CD4-positive, alpha-beta T cell (primary cell): ENCODE results near the gene ABCC2. TPM values are rescaled to one million over a fixed set of nuclear protein-coding genes. Genes with fewer than 3 reads are reported as not detected.

Experiments
- ATAC-seq: fragments of 200-7000 bp; cut with Tn5 transposase; one replicate; pipeline ENCODE4 v1.10.0; 2022; ENCODE audit warnings: mild to moderate bottlenecking; ENCODE audit not compliant: poor library complexity
- CTCF ChIA-PET: fragments of 350-600 bp; sonication (Branson Sonifier 250); formaldehyde crosslinking; loops from one replicate; lab custom pipeline; 2021; ENCODE audit warnings: antibody characterized with exemption, inconsistent platforms; lab: Charles Lee
- POLR2A ChIA-PET: fragments of 350-600 bp; sonication (Branson Sonifier 250); formaldehyde crosslinking; loops from one replicate; lab custom pipeline; 2021; ENCODE audit warnings: antibody characterized with exemption, inconsistent platforms; lab: Charles Lee
- DNase-seq, 14 experiments: peaks; one replicate each; pipeline ENCODE4 v3.0.0-alpha.2; 2013 to 2020; ENCODE audit warnings: mixed read lengths in 2 of 14
- H3K27ac ChIP-seq, 2 donors: one replicate each; pipeline versions ENCODE4 v1.5.1 to v1.7.0; 2013; ENCODE audit warnings: low read length in 2 of 2, low read depth in 1 of 2, mild to moderate bottlenecking in 1 of 2
- H3K27me3 ChIP-seq, 2 experiments: 1 replicate in 1 of 2; 2 replicates in 1 of 2; pipeline versions ENCODE4 v1.6.1 to v1.7.0; 2013; ENCODE audit warnings: low read length in 2 of 2, control low read depth in 1 of 2, mild to moderate bottlenecking in 1 of 2, moderate library complexity in 1 of 2; ENCODE audit not compliant: insufficient read depth in 2 of 2, control insufficient read depth in 1 of 2
- H3K36me3 ChIP-seq: one replicate; pipeline ENCODE4 v1.6.1; 2013; ENCODE audit warnings: low read length, control low read depth; ENCODE audit not compliant: insufficient read depth
- H3K4me1 ChIP-seq: one replicate; pipeline ENCODE4 v1.6.1; 2013; ENCODE audit warnings: low read length, control low read depth; ENCODE audit not compliant: insufficient read depth
- H3K4me3 ChIP-seq: one replicate; pipeline ENCODE4 v1.5.1; 2013; ENCODE audit warnings: mild to moderate bottlenecking, low read length, moderate library complexity
- H3K9me3 ChIP-seq, 2 experiments: 1 replicate in 1 of 2; 2 replicates in 1 of 2; pipeline versions ENCODE4 v1.6.1 to v1.7.0; 2013; ENCODE audit warnings: low read length in 2 of 2, mild to moderate bottlenecking in 2 of 2, control low read depth in 1 of 2, moderate library complexity in 1 of 2; ENCODE audit not compliant: control insufficient read depth in 1 of 2, insufficient read depth in 1 of 2
- H3K27ac Mint-ChIP-seq: one replicate; pipeline ENCODE4 v1.8.0; 2020; ENCODE audit warnings: mixed read lengths
- H3K27me3 Mint-ChIP-seq: one replicate; pipeline ENCODE4 v1.8.0; 2021; ENCODE audit warnings: mixed read lengths
- H3K36me3 Mint-ChIP-seq: one replicate; pipeline ENCODE4 v1.8.0; 2021; ENCODE audit warnings: low read depth, mixed read lengths
- H3K4me1 Mint-ChIP-seq: one replicate; pipeline ENCODE4 v1.8.0; 2021; ENCODE audit warnings: low read depth, mixed read lengths
- H3K4me3 Mint-ChIP-seq: one replicate; pipeline ENCODE4 v1.8.0; 2020; ENCODE audit warnings: mild to moderate bottlenecking, mixed read lengths
- H3K9me3 Mint-ChIP-seq: one replicate; pipeline ENCODE4 v1.8.0; 2020; ENCODE audit warnings: mixed read lengths
- CTCF ChIP-seq: fragments of 200-600 bp; IDR thresholded peaks from one replicate; pipeline ENCODE4 v1.8.0; 2022; ENCODE audit warnings: antibody characterized with exemption, mild to moderate bottlenecking
- intact Hi-C, 2 experiments: fragments of 100-400 bp; cut with DNase I in 1 of 2; cut with micrococcal nuclease in 1 of 2; formaldehyde crosslinking; loops; one replicate each; pipeline versions ENCODE4 v1.15.1 to v1.9.0; 2023 to 2025; cut with DNase I, micrococcal nuclease
- total RNA-seq, 174 experiments: library from RNA in 2 of 174; stranded (reverse) in 2 of 174; gene quantifications; one replicate each; pipeline ENCODE4 v1.2.3 and lab custom pipeline; 2021 to 2026

ABCC2 gene
- total RNA-seq, 2 experiments from 2014 or later, result 3.0 to 3.4 TPM

GRCh38 chr10:99787782-99788445 is 5.5 kb downstream of the ABCC2 start:
- no peak overlapping the region for H3K4me3 ChIP-seq
- no peaks in the 10 kb centered on the region for H3K9me3 ChIP-seq
- no peaks in the 10 kb centered on the region for H3K36me3 Mint-ChIP-seq
- no peaks in the 10 kb centered on the region for H3K4me1 Mint-ChIP-seq
- H3K27ac Mint-ChIP-seq, result no peak overlapping the region
- H3K27me3 ChIP-seq, result no peaks in the 10 kb centered on the region
- H3K4me1 ChIP-seq, result no peaks in the 10 kb centered on the region
- TF ChIP-seq CTCF, result no peak
- H3K4me3 Mint-ChIP-seq, result no peak overlapping the region
- ChIA-PET CTCF (no interaction called here), POLR2A (no interaction called here)
- no peaks in the 10 kb centered on the region for H3K9me3 Mint-ChIP-seq
- no peak for ATAC-seq
- DNase-seq, result no peak
- H3K27me3 Mint-ChIP-seq, result no peaks in the 10 kb centered on the region
- no peaks in the 10 kb centered on the region for H3K36me3 ChIP-seq
- no peak overlapping the region for H3K27ac ChIP-seq
- intact Hi-C loops, result no loop called here

- H3K27ac Mint-ChIP-seq, result no peak overlapping the region
- no peak overlapping the region for H3K4me3 Mint-ChIP-seq
- TF ChIP-seq CTCF, result no peak
- Histone ChIP-seq H3K36me3 (peaks cover 4% of the 10 kb centered on the region), H3K4me3 (no peak overlapping the region), H3K4me1 (no peaks in the 10 kb centered on the region), H3K9me3 (no peaks in the 10 kb centered on the region), H3K27me3 (no peaks in the 10 kb centered on the region), H3K27ac (no peak overlapping the region)
- H3K4me1 Mint-ChIP-seq, result no peaks in the 10 kb centered on the region
- DNase-seq (no peak), ATAC-seq (no peak)
- no peaks in the 10 kb centered on the region for H3K9me3 Mint-ChIP-seq
- no peaks in the 10 kb centered on the region for H3K27me3 Mint-ChIP-seq
- peaks cover 6% of the 10 kb centered on the region for H3K36me3 Mint-ChIP-seq
- intact Hi-C loops, result no loop called here
- POLR2A ChIA-PET, result no interaction called here
- CTCF ChIA-PET, result no interaction called here
Measured at GRCh38 chr10:99788598-99789256, 6.3 kb downstream of the ABCC2 start.

- DNase-seq, result no peak
- no peak overlapping the region for H3K4me3 Mint-ChIP-seq
- Histone ChIP-seq H3K4me1 (no peaks in the 10 kb centered on the region), H3K9me3 (no peaks in the 10 kb centered on the region), H3K4me3 (no peak overlapping the region), H3K27ac (no peak overlapping the region), H3K36me3 (peaks cover 4% of the 10 kb centered on the region), H3K27me3 (no peaks in the 10 kb centered on the region)
- H3K9me3 Mint-ChIP-seq, result no peaks in the 10 kb centered on the region
- no peaks in the 10 kb centered on the region for H3K4me1 Mint-ChIP-seq
- no peak overlapping the region for H3K27ac Mint-ChIP-seq
- TF ChIP-seq CTCF, result no peak
- ATAC-seq, result no peak
- CTCF ChIA-PET, result no interaction called here
- POLR2A ChIA-PET, result no interaction called here
- H3K27me3 Mint-ChIP-seq, result no peaks in the 10 kb centered on the region
- H3K36me3 Mint-ChIP-seq, result peaks cover 10% of the 10 kb centered on the region
- intact Hi-C loops, result no loop called here
Measured at GRCh38 chr10:99791831-99792230, 9.4 kb downstream of the ABCC2 start.
